ENCODE data around the gene ARHGEF6.

The ARHGEF6 gene

GRCh38 chrX:136639506-136640176 lies 141.1 kb downstream of the ARHGEF6 start:
- Histone ChIP-seq H3K27ac (ENCODE audit: low read depth, low read length) (no peak overlapping the region), H3K4me1 (ENCODE audit: control insufficient read depth, low read length) (peaks cover 12% of the 10 kb centered on the region), H3F3A (ENCODE audit: control insufficient read depth, insufficient read depth) (no peaks in the 10 kb centered on the region), H3K4me3 (ENCODE audit: low read length) (no peak overlapping the region), H3K36me3 (ENCODE audit: control insufficient read depth, low read length) (no peaks in the 10 kb centered on the region), H3K4me2 (ENCODE audit: low read length) (no peak overlapping the region), H3K27me3 (ENCODE audit: control insufficient read depth, low read length) (no peaks in the 10 kb centered on the region), H3K79me2 (ENCODE audit: control insufficient read depth, low read length) (no peaks in the 10 kb centered on the region), H3K9me2 (replicated peaks; ENCODE audit: control insufficient read depth, low read length) (no peaks in the 10 kb centered on the region), H3K9me3 (ENCODE audit: control insufficient read depth, insufficient read depth, low read length) (no peaks in the 10 kb centered on the region), H4K20me1 (ENCODE audit: control insufficient read depth, insufficient read depth, low read depth, low read length) (no peaks in the 10 kb centered on the region)
- TF ChIP-seq CTCF (IDR thresholded peaks at IDR 0.05; ENCODE audit: low read depth, low read length, poor library complexity, severe bottlenecking) (no peak), EZH2phosphoT487 (IDR thresholded peaks at IDR 0.05; ENCODE audit: borderline replicate concordance, low read length) (no peak)

- Histone ChIP-seq H3K27me3 (ENCODE audit: control insufficient read depth, low read length) (no peaks in the 10 kb centered on the region), H3K4me3 (ENCODE audit: low read length) (no peak overlapping the region), H4K20me1 (ENCODE audit: control insufficient read depth, insufficient read depth, low read depth, low read length) (no peaks in the 10 kb centered on the region), H3K79me2 (ENCODE audit: control insufficient read depth, low read length) (no peaks in the 10 kb centered on the region), H3K27ac (ENCODE audit: low read depth, low read length) (no peak overlapping the region), H3K4me2 (ENCODE audit: low read length) (no peak overlapping the region), H3F3A (ENCODE audit: control insufficient read depth, insufficient read depth) (no peaks in the 10 kb centered on the region), H3K9me2 (replicated peaks; ENCODE audit: control insufficient read depth, low read length) (no peaks in the 10 kb centered on the region), H3K9me3 (ENCODE audit: control insufficient read depth, insufficient read depth, low read length) (no peaks in the 10 kb centered on the region), H3K36me3 (ENCODE audit: control insufficient read depth, low read length) (no peaks in the 10 kb centered on the region), H3K4me1 (ENCODE audit: control insufficient read depth, low read length) (peaks cover 12% of the 10 kb centered on the region)
- no peak for TF ChIP-seq EZH2phosphoT487 (IDR thresholded peaks at IDR 0.05; ENCODE audit: borderline replicate concordance, low read length)
- no peak for TF ChIP-seq CTCF (IDR thresholded peaks at IDR 0.05; ENCODE audit: low read depth, low read length, poor library complexity, severe bottlenecking)
These were observed 144.6 kb downstream of the ARHGEF6 start for GRCh38 chrX:136636121-136636520.

- no peak overlapping the region for H3K27ac ChIP-seq (ENCODE audit: low read depth, low read length)
- peaks cover 12% of the 10 kb centered on the region for H3K4me1 ChIP-seq (ENCODE audit: control insufficient read depth, low read length)
- no peaks in the 10 kb centered on the region for H3F3A ChIP-seq (ENCODE audit: control insufficient read depth, insufficient read depth)
- H4K20me1 ChIP-seq (ENCODE audit: control insufficient read depth, insufficient read depth, low read depth, low read length) = no peaks in the 10 kb centered on the region
- H3K79me2 ChIP-seq (ENCODE audit: control insufficient read depth, low read length) = no peaks in the 10 kb centered on the region
- no peaks in the 10 kb centered on the region for H3K27me3 ChIP-seq (ENCODE audit: control insufficient read depth, low read length)
- no peak overlapping the region for H3K4me3 ChIP-seq (ENCODE audit: low read length)
- no peak for TF ChIP-seq CTCF (IDR thresholded peaks at IDR 0.05; ENCODE audit: low read depth, low read length, poor library complexity, severe bottlenecking)
- TF ChIP-seq EZH2phosphoT487 (IDR thresholded peaks at IDR 0.05; ENCODE audit: borderline replicate concordance, low read length) = no peak
- no peaks in the 10 kb centered on the region for H3K36me3 ChIP-seq (ENCODE audit: control insufficient read depth, low read length)
- no peaks in the 10 kb centered on the region for H3K9me3 ChIP-seq (ENCODE audit: control insufficient read depth, insufficient read depth, low read length)
- no peaks in the 10 kb centered on the region for H3K9me2 ChIP-seq (replicated peaks; ENCODE audit: control insufficient read depth, low read length)
- peak overlapping the region; percentile 8 for H3K4me2 ChIP-seq (ENCODE audit: low read length)
These were observed 145.5 kb downstream of the ARHGEF6 start for GRCh38 chrX:136635235-136635634.
